ENCODE results near the gene ANKS1B.

DNA sequence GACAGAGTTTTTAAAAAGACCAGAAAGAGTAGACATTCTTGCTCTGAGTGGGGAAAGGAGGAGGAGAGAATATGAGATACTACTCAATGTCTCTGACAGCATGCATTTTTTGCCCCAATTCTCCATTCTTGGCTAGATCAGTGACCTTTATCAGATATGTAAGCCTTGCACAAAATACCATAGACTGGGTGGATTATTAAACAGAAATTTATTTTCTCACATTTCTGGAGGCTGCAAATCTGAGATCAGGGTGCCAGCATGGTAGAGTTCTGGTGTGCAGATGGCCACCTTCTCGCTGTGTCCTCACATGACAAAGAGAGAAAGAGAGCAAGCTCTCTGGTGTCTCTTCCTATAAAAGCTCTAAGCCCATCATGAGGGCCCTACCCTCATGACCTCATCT lies 38.6 kb downstream of the ANKS1B start:
- TF ChIP-seq POLR2A (IDR thresholded peaks at IDR 0.05; ENCODE audit: low read length) (no peak), GATA1 (IDR thresholded peaks at IDR 0.05; ENCODE audit: low read depth, low read length) (no peak)

All from erythroblast (primary cell).